K562 (cell line): Measurements from ENCODE around the gene DNAJB1. TPM values are rescaled to one million over a fixed set of nuclear protein-coding genes. Genes with fewer than 3 reads are reported as not detected.

ENCODE experiments used
- ATAC-seq: fragments of 200-7000 bp; cut with Tn5 transposase; 3 replicates; pipeline ENCODE4 v1.9.1; 2020; ENCODE audit warnings: moderate library complexity
- BruUV-seq: library from RNA; stranded (reverse); fragments of 400-500 nt; replicated peaks from 2 replicates; lab custom pipeline; 2021; lab: Mats Ljungman, UMichigan
- CTCF ChIA-PET: fragments of 300-600 bp; formaldehyde crosslinking; extraction: SDS; loops from one replicate; lab custom pipeline; 2021; ENCODE audit warnings: low intra/inter-chr PET ratio; lab: Yijun Ruan, JAX
- POLR2A ChIA-PET: fragments of 300-600, 350-650 bp; sonication (Branson Sonifier 250); formaldehyde crosslinking; extraction: SDS; loops from one replicate; lab custom pipeline; 2021; ENCODE audit warnings: antibody characterized with exemption, inconsistent platforms; lab: Yijun Ruan, JAX
- DNase-seq, 4 experiments: peaks; one replicate each; pipeline versions ENCODE4 v3.0.0 to v3.0.0-alpha.2; 2011 to 2018; ENCODE audit warnings: low spot score in 3 of 4, mixed read lengths in 3 of 4; ENCODE audit errors: extremely low read depth in 1 of 4
- FAIRE-seq: peaks from 2 replicates; lab custom pipeline; 2011; peaks lifted over from hg19 to GRCh38; lab: Jason Lieb, UNC
- H2AFZ ChIP-seq: 2 replicates; pipeline ENCODE4 v1.6.0; 2011; ENCODE audit warnings: low read depth, low read length, control low read depth, inconsistent platforms
- H3K27ac ChIP-seq: fragments of 200-600 bp; 3 replicates; pipeline ENCODE4 v1.8.0; 2011; ENCODE audit warnings: low read depth, mild to moderate bottlenecking, control low read depth, inconsistent platforms, low read length, moderate library complexity, mixed read lengths; ENCODE audit errors: extremely low read depth
- H3K27me3 ChIP-seq, 2 experiments: fragments of 300-600 bp in 1 of 2; 2 replicates in 1 of 2; 3 replicates in 1 of 2; pipeline versions ENCODE4 v1.6.0 to v1.8.0; 2011; ENCODE audit warnings: inconsistent platforms in 2 of 2, low read length in 2 of 2, mild to moderate bottlenecking in 1 of 2, mixed read lengths in 1 of 2, moderate library complexity in 1 of 2; ENCODE audit not compliant: control insufficient read depth in 2 of 2, insufficient read depth in 2 of 2
- H3K36me3 ChIP-seq: fragments of 300-600 bp; 3 replicates; pipeline ENCODE4 v1.8.0; 2011; ENCODE audit warnings: mild to moderate bottlenecking, low read length, inconsistent platforms; ENCODE audit not compliant: control insufficient read depth, insufficient read depth
- H3K4me1 ChIP-seq, 2 experiments: fragments of 200-600 bp in 1 of 2; replicated peaks in 1 of 2; 2 replicates in 1 of 2; 3 replicates in 1 of 2; pipeline versions ENCODE4 v1.5.1 to v1.8.0; 2011; ENCODE audit warnings: inconsistent platforms in 2 of 2, low read length in 2 of 2, mild to moderate bottlenecking in 1 of 2, mixed read lengths in 1 of 2, moderate library complexity in 1 of 2; ENCODE audit not compliant: control insufficient read depth in 2 of 2, insufficient read depth in 2 of 2
- H3K4me2 ChIP-seq: 2 replicates; pipeline ENCODE4 v1.6.1; 2011; ENCODE audit warnings: low read length, control low read depth, inconsistent platforms, mixed read lengths; ENCODE audit not compliant: insufficient read depth
- H3K4me3 ChIP-seq: fragments of 200-600 bp; sonication (generic), shearing (Covaris generic); 2 replicates; pipeline ENCODE4 v1.5.1; 2016; ENCODE audit warnings: control low read depth, inconsistent platforms
- H3K79me2 ChIP-seq: fragments of 200-600 bp; 3 replicates; pipeline ENCODE4 v1.8.0; 2011; ENCODE audit warnings: low read length, inconsistent platforms; ENCODE audit not compliant: control insufficient read depth, insufficient read depth
- H3K9ac ChIP-seq, 2 experiments: 2 replicates each; pipeline versions ENCODE4 v1.6.0 to v1.6.1; 2011; ENCODE audit warnings: low read depth in 2 of 2, low read length in 2 of 2, control low read depth in 1 of 2, inconsistent platforms in 1 of 2, mild to moderate bottlenecking in 1 of 2, mixed read lengths in 1 of 2; ENCODE audit not compliant: insufficient read depth in 1 of 2
- H3K9me1 ChIP-seq: one replicate; pipeline ENCODE4 v1.6.0; 2011; ENCODE audit warnings: inconsistent platforms, mild to moderate bottlenecking, low read length, moderate library complexity; ENCODE audit not compliant: control insufficient read depth, insufficient read depth
- H3K9me3 ChIP-seq: replicated peaks from 2 replicates; pipeline ENCODE4 v1.5.1; 2011; ENCODE audit warnings: low read depth, low read length, inconsistent platforms; ENCODE audit not compliant: control insufficient read depth, insufficient read depth
- H4K20me1 ChIP-seq: replicated peaks from 2 replicates; pipeline ENCODE4 v1.6.1; 2011; ENCODE audit warnings: low read length, inconsistent platforms, mixed read lengths; ENCODE audit not compliant: control insufficient read depth, insufficient read depth
- ATF1 ChIP-seq, 2 experiments: fragments of 450-650 bp in 1 of 2; IDR thresholded peaks; 2 replicates each; pipeline ENCODE4 v1.6.1; 2016; ENCODE audit warnings: missing compliant biosample characterization in 1 of 2, missing genetic modification characterization in 1 of 2
- CBX8 ChIP-seq: fragments of 200-600 bp; sonication (generic); IDR thresholded peaks from 2 replicates; pipeline ENCODE4 v1.6.1; 2012; ENCODE audit warnings: borderline replicate concordance, mixed run types, low read depth, mild to moderate bottlenecking, moderate library complexity, mixed read lengths, low read length, control low read depth, inconsistent platforms; ENCODE audit not compliant: poor library complexity, severe bottlenecking; ENCODE audit errors: extremely low read depth
- DMBX1 ChIP-seq: fragments of 250-450 bp; sonication (Bioruptor Pico); IDR thresholded peaks from 2 replicates; pipeline ENCODE4 v1.8.0; 2022; ENCODE audit warnings: inconsistent platforms, mild to moderate bottlenecking, moderate library complexity, borderline replicate concordance
- E2F3 ChIP-seq: fragments of 250-450 bp; sonication (Bioruptor Pico); IDR thresholded peaks from 2 replicates; pipeline ENCODE4 v1.4.0; 2020; ENCODE audit warnings: mild to moderate bottlenecking
- EGR1 ChIP-seq: fragments of 450-650 bp; conservative IDR thresholded peaks from 2 replicates; pipeline ENCODE4 v1.6.1; 2017; ENCODE audit warnings: mild to moderate bottlenecking
- EP300 ChIP-seq: IDR thresholded peaks from 2 replicates; pipeline ENCODE4 v1.6.1; 2012; ENCODE audit warnings: low read length, improper control_type of control experiment
- GATA2 ChIP-seq: sonication (generic); formaldehyde crosslinking; IDR thresholded peaks from 2 replicates; pipeline ENCODE4 v1.4.0; 2020; ENCODE audit warnings: mild to moderate bottlenecking, missing genetic modification reagents
- HLTF ChIP-seq: fragments of 450-650 bp; IDR thresholded peaks from 2 replicates; pipeline ENCODE4 v1.6.1; 2016
- KDM2B ChIP-seq: fragments of 250-450 bp; sonication (Bioruptor Pico); IDR thresholded peaks from 2 replicates; pipeline ENCODE4 v1.8.0; 2021; ENCODE audit warnings: mild to moderate bottlenecking, moderate library complexity
- MAFG ChIP-seq: fragments of 450-650 bp; conservative IDR thresholded peaks from 2 replicates; pipeline ENCODE4 v1.6.1; 2016; ENCODE audit warnings: missing genetic modification characterization, missing compliant biosample characterization
- SIN3B ChIP-seq: fragments of 450-650 bp; IDR thresholded peaks from 2 replicates; pipeline ENCODE4 v1.6.1; 2017; ENCODE audit warnings: low read depth, mild to moderate bottlenecking, moderate library complexity
- SMARCE1 ChIP-seq: fragments of 450-650 bp; IDR thresholded peaks from 2 replicates; pipeline ENCODE4 v1.7.1; 2016; ENCODE audit warnings: mild to moderate bottlenecking
- SP1 ChIP-seq: sonication (generic); formaldehyde crosslinking; IDR thresholded peaks from 2 replicates; pipeline ENCODE4 v1.8.1; 2022; ENCODE audit warnings: mild to moderate bottlenecking, missing genetic modification reagents
- TAF1 ChIP-seq: IDR thresholded peaks from 2 replicates; pipeline ENCODE4 v1.6.1; 2011; ENCODE audit warnings: mild to moderate bottlenecking, low read length, moderate library complexity; ENCODE audit not compliant: insufficient read depth, control insufficient read depth, severe bottlenecking; ENCODE audit errors: extremely low read depth
- TAL1 ChIP-seq: fragments of 450-650 bp; IDR thresholded peaks from 2 replicates; pipeline ENCODE4 v1.6.1; 2016; ENCODE audit warnings: mild to moderate bottlenecking
- ZEB2 ChIP-seq: fragments of 450-650 bp; IDR thresholded peaks from 2 replicates; pipeline ENCODE4 v1.6.1; 2016
- ZNF133 ChIP-seq: fragments of 250-450 bp; sonication (Bioruptor Pico); IDR thresholded peaks from 2 replicates; pipeline ENCODE4 v1.4.0; 2020; ENCODE audit warnings: mild to moderate bottlenecking
- ZNF146 ChIP-seq: IDR thresholded peaks from one replicate; pipeline ENCODE4 v1.6.1; 2018; ENCODE audit warnings: missing compliant biosample characterization; ENCODE audit not compliant: unreplicated experiment
- ZNF780A ChIP-seq: fragments of 250-450 bp; sonication (Bioruptor Pico); IDR thresholded peaks from 2 replicates; pipeline ENCODE4 v1.5.0; 2021; ENCODE audit warnings: mild to moderate bottlenecking
- WGBS: fragments of 100-300 bp; shearing (Covaris generic); methylation state at CpG from one replicate; pipeline ENCODE4 v1.1.6; 2016; ENCODE audit warnings: low coverage, mixed read lengths; ENCODE audit not compliant: insufficient coverage; ENCODE audit errors: missing lambda C conversion rate; 5-methylcytosine and 5-hydroxymethylcytosine counted together
- in situ Hi-C: fragments of 300-500 bp; cut with MboI; formaldehyde crosslinking; loops from 4 replicates; pipeline ENCODE4 v1.15.0; 2018; ENCODE audit warnings: inconsistent platforms, mixed read lengths
- intact Hi-C: fragments of 100-400 bp; cut with micrococcal nuclease; formaldehyde crosslinking; loops from 2 replicates; pipeline ENCODE4 v1.14.2; 2022
- polyA plus RNA-seq, 8 experiments: library from polyadenylated mRNA; depleted of rRNA in 4 of 8; stranded (reverse) in 5 of 8; unstranded in 3 of 8; fragments of >200 nt; fragmentation: Nextera tagmentation in 2 of 8; fragmentation: Illumina TruSeq in 1 of 8; extraction: Ambion mirVana in 2 of 8; extraction: Trizol in 1 of 8; gene quantifications; 2 replicates each; pipeline versions ENCODE4 v1.2.1 to v1.2.3, GENCODE V29; 2011 to 2014; ENCODE audit warnings: inconsistent platforms in 1 of 8, missing spikeins in 1 of 8
- total RNA-seq, 7 experiments: library from RNA; depleted of rRNA in 6 of 7; stranded (reverse); fragments of >200 nt in 6 of 7; fragmentation: Illumina TruSeq in 2 of 7; extraction: Trizol in 2 of 7; gene quantifications; 2 replicates each; pipeline versions ENCODE4 v1.2.1 to v1.2.3, GENCODE V29; 2011 to 2021; ENCODE audit warnings: low replicate concordance in 1 of 7
- TF ChIP-seq, protein P1 (sequence below): fragments of 200-800 bp; sonication (Bioruptor generic); IDR thresholded peaks from 2 replicates; pipeline ENCODE4 v1.6.1; 2017; ENCODE audit warnings: missing genetic modification characterization, missing compliant biosample characterization
- TF ChIP-seq, protein P2 (sequence below): sonication (generic); formaldehyde crosslinking; IDR thresholded peaks from 2 replicates; pipeline ENCODE4 v1.8.0; 2022; ENCODE audit warnings: missing genetic modification reagents, mild to moderate bottlenecking, moderate library complexity, borderline replicate concordance

Gene DNAJB1
- total and polyA plus RNA-seq, 9 of the 15 experiments (the other 6 are each of a cell fraction or from before 2014, with no cell fraction given) = 13.2 to 113 (median 62.1) TPM

DNA sequence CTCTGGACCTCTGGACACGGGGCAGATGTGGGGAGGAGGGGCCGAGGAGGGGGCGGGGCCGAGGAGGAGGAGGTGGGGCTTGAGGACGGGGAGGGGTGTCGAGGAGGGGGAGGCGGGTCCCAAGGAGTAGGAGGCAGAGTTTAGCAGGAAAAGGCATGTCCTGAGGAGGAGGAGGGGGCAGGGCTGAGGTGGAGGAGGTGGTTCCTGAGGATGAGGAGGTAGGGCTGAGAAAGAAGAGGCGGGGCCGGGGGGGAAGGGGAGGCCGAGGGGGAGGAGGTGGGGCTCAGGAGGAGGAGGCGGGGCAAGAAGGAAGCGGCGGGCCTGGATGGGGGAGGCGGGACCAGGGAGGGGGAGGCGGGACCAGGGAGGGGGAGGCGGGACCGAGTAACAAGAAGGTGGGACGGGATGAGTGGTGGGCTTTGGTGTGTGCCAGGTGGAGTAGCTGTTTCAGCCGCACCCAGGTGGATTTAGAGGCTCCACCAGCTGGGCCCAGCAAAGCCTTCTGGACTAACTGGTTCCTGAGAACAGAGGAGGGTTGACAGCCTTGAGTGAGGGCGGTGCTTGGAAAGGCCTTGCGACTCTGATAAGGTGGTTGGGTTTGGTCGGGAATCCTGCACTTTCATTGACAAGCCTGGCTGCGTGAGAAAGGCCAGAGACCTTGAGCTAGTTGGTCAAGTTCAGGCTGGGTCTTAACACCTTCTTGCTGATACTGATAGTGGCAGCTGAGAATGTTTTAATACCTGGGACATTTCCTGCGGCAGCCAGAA is 18.9 kb upstream of the DNAJB1 start:
- Histone ChIP-seq H2AFZ (peak overlapping the region; percentile 80), H3K9me3 (no peaks in the 10 kb centered on the region), H3K36me3 (peaks cover 23% of the 10 kb centered on the region; the same call in 2 of the 3 replicates), H3K27me3 (no peaks in the 10 kb centered on the region), H3K27ac (peak overlapping the region; percentile 77), H3K4me1 (peaks cover 23 to 38% of the 10 kb centered on the region in 2 experiments; a peak in 4 of 5 replicates), H3K4me3 (peak overlapping the region; percentile 45), H4K20me1 (peaks cover 9% of the 10 kb centered on the region; the same call in 1 of the 2 replicates), H3K79me2 (peaks cover 76% of the 10 kb centered on the region), H3K4me2 (peak overlapping the region; percentile 87), H3K9ac (peak overlapping the region; percentile 46 to 80; a peak in 3 of 4 replicates), H3K9me1 (no peaks in the 10 kb centered on the region)
- ATAC-seq (peak; percentile 93), FAIRE-seq (peak; percentile 99), DNase-seq (peak; percentile 93 to 97 (median 96))
- intact Hi-C loops = loop anchor here (2.0 kb wide), 1 partner anchor 14 kb away; no protein-coding TSS in a partner anchor
- ChIA-PET CTCF (interaction anchor here (0.5 to 0.7 kb wide), 3 partner anchors 18 to 20 kb away, joined by 3 to 7 read pairs (median 3); partner anchors contain the start of gene DNAJB1), POLR2A (interaction anchor here (0.5 to 2.9 kb wide), 6 partner anchors 10 to 21 kb away, joined by 3 to 9 read pairs (median 4); partner anchors contain the start of gene DNAJB1)
- no TSS peak for BruUV-seq
- in situ Hi-C loops = no loop called here
- 0% methylated on average over 6 of the region's 24 CpGs for WGBS
- TF ChIP-seq TAF1 = peak; percentile 13
- no peak for TF ChIP-seq MAFG (tag)
- TF ChIP-seq ATF1 (CRISPR knock-in tag; IDR thresholded peaks at IDR 0.05) = no peak
- peak; percentile 17; the same call in 1 of the 2 replicates for TF ChIP-seq ATF1 (tag; IDR thresholded peaks at IDR 0.05)
- peak; percentile 28; the same call in 1 of the 2 replicates for TF ChIP-seq SP1 (CRISPR knock-in tag)
- TF ChIP-seq, protein P1, sequence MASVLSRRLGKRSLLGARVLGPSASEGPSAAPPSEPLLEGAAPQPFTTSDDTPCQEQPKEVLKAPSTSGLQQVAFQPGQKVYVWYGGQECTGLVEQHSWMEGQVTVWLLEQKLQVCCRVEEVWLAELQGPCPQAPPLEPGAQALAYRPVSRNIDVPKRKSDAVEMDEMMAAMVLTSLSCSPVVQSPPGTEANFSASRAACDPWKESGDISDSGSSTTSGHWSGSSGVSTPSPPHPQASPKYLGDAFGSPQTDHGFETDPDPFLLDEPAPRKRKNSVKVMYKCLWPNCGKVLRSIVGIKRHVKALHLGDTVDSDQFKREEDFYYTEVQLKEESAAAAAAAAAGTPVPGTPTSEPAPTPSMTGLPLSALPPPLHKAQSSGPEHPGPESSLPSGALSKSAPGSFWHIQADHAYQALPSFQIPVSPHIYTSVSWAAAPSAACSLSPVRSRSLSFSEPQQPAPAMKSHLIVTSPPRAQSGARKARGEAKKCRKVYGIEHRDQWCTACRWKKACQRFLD = 0 out of 2 replicates have a peak, but pooled peaks have one; percentile 43
- TF ChIP-seq HLTF = no peak
- TF ChIP-seq GATA2 (CRISPR knock-in tag) = peak; percentile 22; the same call in 1 of the 2 replicates
- no peak for TF ChIP-seq ZNF146 (CRISPR knock-in tag)
- peak; percentile 65; the same call in 1 of the 2 replicates for TF ChIP-seq ZEB2
- no peak for TF ChIP-seq CBX8
- TF ChIP-seq KDM2B = no peak
- TF ChIP-seq EP300 = peak; percentile 48; the same call in 1 of the 2 replicates
- TF ChIP-seq SIN3B = no peak
- peak; percentile 72 for TF ChIP-seq EGR1
- TF ChIP-seq, protein P2, sequence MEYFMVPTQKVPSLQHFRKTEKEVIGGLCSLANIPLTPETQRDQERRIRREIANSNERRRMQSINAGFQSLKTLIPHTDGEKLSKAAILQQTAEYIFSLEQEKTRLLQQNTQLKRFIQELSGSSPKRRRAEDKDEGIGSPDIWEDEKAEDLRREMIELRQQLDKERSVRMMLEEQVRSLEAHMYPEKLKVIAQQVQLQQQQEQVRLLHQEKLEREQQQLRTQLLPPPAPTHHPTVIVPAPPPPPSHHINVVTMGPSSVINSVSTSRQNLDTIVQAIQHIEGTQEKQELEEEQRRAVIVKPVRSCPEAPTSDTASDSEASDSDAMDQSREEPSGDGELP (CRISPR knock-in tag) = peak; percentile 82
- no peak for TF ChIP-seq ZNF780A
- TF ChIP-seq SMARCE1 = peak; percentile 29; the same call in 1 of the 2 replicates
- peak; percentile 49; the same call in 1 of the 2 replicates for TF ChIP-seq DMBX1 (CRISPR knock-in tag)
- TF ChIP-seq TAL1 = peak; percentile 77
- no peak for TF ChIP-seq E2F3 (CRISPR knock-in tag)
- no peak for TF ChIP-seq ZNF133 (CRISPR knock-in tag)
